Measurements from ENCODE around the gene ST6GALNAC2.

GRCh38 chr17:76588182-76588581 lies 2.5 kb upstream of the ST6GALNAC2 start:
- TF ChIP-seq KLF9 (tag by site-specific recombination; IDR thresholded peaks at IDR 0.05; ENCODE audit: low read depth) (no peak), SETDB1 (IDR thresholded peaks at IDR 0.05; ENCODE audit: insufficient read length, low read length) (no peak), ZNF223 (tag by site-specific recombination; IDR thresholded peaks at IDR 0.05) (no peak), ZNF174 (tag by site-specific recombination; IDR thresholded peaks at IDR 0.05) (no peak), ZBTB17 (tag by site-specific recombination; IDR thresholded peaks at IDR 0.05) (no peak), CTCF (tag by site-specific recombination; IDR thresholded peaks at IDR 0.05) (no peak), TCF7L2 (IDR thresholded peaks at IDR 0.05; ENCODE audit: borderline replicate concordance, low read depth, low read length) (no peak), EGR2 (tag by site-specific recombination; IDR thresholded peaks at IDR 0.05; ENCODE audit: low read depth) (no peak), ZNF785 (tag by site-specific recombination; IDR thresholded peaks at IDR 0.05) (no peak), ZNF292 (tag by site-specific recombination; IDR thresholded peaks at IDR 0.05; ENCODE audit: borderline replicate concordance, low read depth) (no peak)
- TF ChIP-seq, protein P1, sequence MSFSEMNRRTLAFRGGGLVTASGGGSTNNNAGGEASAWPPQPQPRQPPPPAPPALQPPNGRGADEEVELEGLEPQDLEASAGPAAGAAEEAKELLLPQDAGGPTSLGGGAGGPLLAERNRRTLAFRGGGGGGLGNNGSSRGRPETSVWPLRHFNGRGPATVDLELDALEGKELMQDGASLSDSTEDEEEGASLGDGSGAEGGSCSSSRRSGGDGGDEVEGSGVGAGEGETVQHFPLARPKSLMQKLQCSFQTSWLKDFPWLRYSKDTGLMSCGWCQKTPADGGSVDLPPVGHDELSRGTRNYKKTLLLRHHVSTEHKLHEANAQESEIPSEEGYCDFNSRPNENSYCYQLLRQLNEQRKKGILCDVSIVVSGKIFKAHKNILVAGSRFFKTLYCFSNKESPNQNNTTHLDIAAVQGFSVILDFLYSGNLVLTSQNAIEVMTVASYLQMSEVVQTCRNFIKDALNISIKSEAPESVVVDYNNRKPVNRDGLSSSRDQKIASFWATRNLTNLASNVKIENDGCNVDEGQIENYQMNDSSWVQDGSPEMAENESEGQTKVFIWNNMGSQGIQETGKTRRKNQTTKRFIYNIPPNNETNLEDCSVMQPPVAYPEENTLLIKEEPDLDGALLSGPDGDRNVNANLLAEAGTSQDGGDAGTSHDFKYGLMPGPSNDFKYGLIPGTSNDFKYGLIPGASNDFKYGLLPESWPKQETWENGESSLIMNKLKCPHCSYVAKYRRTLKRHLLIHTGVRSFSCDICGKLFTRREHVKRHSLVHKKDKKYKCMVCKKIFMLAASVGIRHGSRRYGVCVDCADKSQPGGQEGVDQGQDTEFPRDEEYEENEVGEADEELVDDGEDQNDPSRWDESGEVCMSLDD (tag by site-specific recombination; IDR thresholded peaks at IDR 0.05) = no peak
- TF ChIP-seq, protein P2, sequence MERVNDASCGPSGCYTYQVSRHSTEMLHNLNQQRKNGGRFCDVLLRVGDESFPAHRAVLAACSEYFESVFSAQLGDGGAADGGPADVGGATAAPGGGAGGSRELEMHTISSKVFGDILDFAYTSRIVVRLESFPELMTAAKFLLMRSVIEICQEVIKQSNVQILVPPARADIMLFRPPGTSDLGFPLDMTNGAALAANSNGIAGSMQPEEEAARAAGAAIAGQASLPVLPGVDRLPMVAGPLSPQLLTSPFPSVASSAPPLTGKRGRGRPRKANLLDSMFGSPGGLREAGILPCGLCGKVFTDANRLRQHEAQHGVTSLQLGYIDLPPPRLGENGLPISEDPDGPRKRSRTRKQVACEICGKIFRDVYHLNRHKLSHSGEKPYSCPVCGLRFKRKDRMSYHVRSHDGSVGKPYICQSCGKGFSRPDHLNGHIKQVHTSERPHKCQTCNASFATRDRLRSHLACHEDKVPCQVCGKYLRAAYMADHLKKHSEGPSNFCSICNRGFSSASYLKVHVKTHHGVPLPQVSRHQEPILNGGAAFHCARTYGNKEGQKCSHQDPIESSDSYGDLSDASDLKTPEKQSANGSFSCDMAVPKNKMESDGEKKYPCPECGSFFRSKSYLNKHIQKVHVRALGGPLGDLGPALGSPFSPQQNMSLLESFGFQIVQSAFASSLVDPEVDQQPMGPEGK (tag by site-specific recombination; IDR thresholded peaks at IDR 0.05) = no peak
